Thoracic aorta (tissue), 2 donors: ENCODE data around the gene ART3. TPM values are rescaled to one million over a fixed set of nuclear protein-coding genes. Genes with fewer than 3 reads are reported as not detected.
"Not testable (repeated sequence)": the region's sequence is repeated elsewhere in the genome, so short reads cannot be mapped to it uniquely, and the experiment has no call there.

Experiments used
- ATAC-seq: fragments of 150-250 bp; one replicate; pipeline ENCODE4 v1.8.0; 2017; ENCODE audit warnings: low read depth; ENCODE audit not compliant: insufficient number of reproducible peaks, low FRiP score
- DNase-seq: peaks from one replicate; pipeline ENCODE4 v3.0.0-alpha.2; 2020; ENCODE audit warnings: low spot score
- H3K27ac ChIP-seq, 2 donors: fragments of 200-600 bp; sonication (generic); 1 replicate in 1 of 2; 2 replicates in 1 of 2; pipeline ENCODE4 v1.5.1; 2016; ENCODE audit warnings: mild to moderate bottlenecking in 2 of 2, moderate library complexity in 2 of 2
- H3K27me3 ChIP-seq: fragments of 200-600 bp; sonication (generic); replicated peaks from 2 replicates; pipeline ENCODE4 v1.6.0; 2016; ENCODE audit warnings: mild to moderate bottlenecking; ENCODE audit not compliant: insufficient read depth
- H3K36me3 ChIP-seq: fragments of 200-600 bp; sonication (generic); one replicate; pipeline ENCODE4 v1.5.1; 2016
- H3K4me1 ChIP-seq, 2 donors: fragments of 200-600 bp; sonication (generic); 1 replicate in 1 of 2; 2 replicates in 1 of 2; pipeline versions ENCODE4 v1.5.1 to v1.6.0; 2016; ENCODE audit warnings: low read depth in 2 of 2, mild to moderate bottlenecking in 1 of 2; ENCODE audit not compliant: control insufficient read depth in 1 of 2
- H3K4me3 ChIP-seq: fragments of 200-600 bp; sonication (generic); 2 replicates; pipeline ENCODE4 v1.5.1; 2016; ENCODE audit warnings: mild to moderate bottlenecking
- H3K9me3 ChIP-seq: fragments of 200-600 bp; sonication (generic); 2 replicates; pipeline ENCODE4 v1.5.1; 2016
- total RNA-seq, 2 donors: library from RNA; depleted of rRNA; stranded (reverse); fragments of >200 nt; gene quantifications; one replicate each; pipeline versions ENCODE4 v1.1.0 to v1.2.3, GENCODE V29; 2016
- TF ChIP-seq, protein P1 (sequence below): fragments of 200-600 bp; sonication (generic); IDR thresholded peaks from one replicate; pipeline ENCODE4 v1.5.1; 2019; ENCODE audit warnings: antibody characterized with exemption

The ART3 gene
- total RNA-seq, 2 donors from 2014 or later = not detected

DNA sequence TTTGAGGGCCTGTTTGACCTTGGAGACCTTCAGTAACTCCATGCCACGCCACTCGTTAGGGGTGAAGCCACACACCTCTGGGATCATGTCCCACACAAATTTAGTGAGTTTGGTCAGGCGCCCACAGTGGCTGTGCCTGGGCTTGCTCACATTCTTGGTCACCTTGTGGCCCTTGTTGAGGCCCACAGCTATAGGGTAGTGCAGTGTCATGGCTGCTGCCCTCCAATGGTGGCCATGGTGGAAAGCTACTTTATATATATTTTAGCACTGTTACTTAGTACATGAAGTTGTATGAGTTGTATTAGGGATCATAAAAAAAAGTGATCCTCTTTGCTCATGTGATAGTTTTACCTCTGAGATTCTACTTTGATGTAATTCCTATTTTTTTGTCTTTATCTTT is 37.7 kb upstream of the ART3 start:
- H3K9me3 ChIP-seq = no peaks in the 10 kb centered on the region
- no peak overlapping the region for H3K4me3 ChIP-seq
- H3K27me3 ChIP-seq = no peaks in the 10 kb centered on the region
- H3K4me1 ChIP-seq = no peaks in the 10 kb centered on the region
- ATAC-seq (no peak), DNase-seq (no peak)
- TF ChIP-seq, protein P1, sequence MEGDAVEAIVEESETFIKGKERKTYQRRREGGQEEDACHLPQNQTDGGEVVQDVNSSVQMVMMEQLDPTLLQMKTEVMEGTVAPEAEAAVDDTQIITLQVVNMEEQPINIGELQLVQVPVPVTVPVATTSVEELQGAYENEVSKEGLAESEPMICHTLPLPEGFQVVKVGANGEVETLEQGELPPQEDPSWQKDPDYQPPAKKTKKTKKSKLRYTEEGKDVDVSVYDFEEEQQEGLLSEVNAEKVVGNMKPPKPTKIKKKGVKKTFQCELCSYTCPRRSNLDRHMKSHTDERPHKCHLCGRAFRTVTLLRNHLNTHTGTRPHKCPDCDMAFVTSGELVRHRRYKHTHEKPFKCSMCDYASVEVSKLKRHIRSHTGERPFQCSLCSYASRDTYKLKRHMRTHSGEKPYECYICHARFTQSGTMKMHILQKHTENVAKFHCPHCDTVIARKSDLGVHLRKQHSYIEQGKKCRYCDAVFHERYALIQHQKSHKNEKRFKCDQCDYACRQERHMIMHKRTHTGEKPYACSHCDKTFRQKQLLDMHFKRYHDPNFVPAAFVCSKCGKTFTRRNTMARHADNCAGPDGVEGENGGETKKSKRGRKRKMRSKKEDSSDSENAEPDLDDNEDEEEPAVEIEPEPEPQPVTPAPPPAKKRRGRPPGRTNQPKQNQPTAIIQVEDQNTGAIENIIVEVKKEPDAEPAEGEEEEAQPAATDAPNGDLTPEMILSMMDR = no peak
- H3K27ac ChIP-seq = no peak overlapping the region
- H3K36me3 ChIP-seq = no peaks in the 10 kb centered on the region

DNA sequence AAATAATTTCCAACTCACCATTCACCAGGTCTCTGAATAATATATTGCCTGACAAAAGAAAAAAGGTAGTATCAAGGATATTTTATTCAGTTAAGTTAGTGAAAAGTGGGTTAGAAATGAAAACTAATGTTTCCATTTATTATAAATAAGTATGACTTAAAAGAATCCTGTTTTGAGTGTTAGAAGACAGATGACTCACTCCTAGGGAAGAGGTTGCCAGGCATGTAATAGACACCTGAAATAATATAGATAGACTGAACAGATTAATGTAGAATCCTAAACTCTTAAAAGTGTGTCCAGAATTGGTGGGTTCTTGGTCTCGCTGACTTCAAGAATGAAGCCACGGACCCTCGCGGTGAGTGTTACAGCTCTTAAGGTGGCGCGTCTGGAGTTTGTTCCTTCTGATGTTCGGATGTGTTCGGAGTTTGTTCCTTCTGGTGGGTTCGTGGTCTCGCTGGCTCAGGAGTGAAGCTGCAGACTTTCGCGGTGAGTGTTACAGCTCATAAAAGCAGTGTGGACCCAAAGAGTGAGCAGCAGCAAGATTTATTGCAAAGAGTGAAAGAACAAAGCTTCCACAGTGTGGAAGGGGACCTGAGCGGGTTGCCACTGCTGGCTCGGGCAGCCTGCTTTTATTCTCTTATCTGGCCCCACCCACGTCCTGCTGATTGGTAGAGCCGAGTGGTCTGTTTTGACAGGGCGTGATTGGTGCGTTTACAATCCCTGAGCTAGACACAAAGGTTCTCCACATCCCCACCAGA is 32.1 kb upstream of the ART3 start:
- H3K27me3 ChIP-seq, H3K9me3 ChIP-seq, H3K4me3 ChIP-seq, ATAC-seq, H3K4me1 ChIP-seq, H3K27ac ChIP-seq, H3K36me3 ChIP-seq, DNase-seq: not testable (repeated sequence)

DNA sequence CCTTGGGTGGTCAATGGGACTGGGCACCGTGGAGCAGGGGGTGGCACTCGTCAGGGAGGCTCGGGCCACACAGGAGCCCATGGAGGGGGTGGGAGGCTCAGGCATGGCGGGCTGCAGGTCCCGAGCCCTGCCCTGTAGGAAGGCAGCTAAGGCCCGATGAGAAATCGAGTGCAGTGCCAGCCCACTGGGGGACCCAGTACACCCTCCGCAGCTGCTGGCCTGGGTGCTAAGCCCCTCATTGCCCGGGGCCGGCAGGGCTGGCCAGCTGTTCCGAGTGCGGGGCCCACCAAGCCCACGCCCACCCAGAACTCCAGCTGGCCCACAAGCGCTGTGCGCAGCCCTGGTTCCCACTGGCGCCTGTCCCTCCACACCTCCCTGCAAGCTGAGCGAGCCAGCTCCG is 31.2 kb upstream of the ART3 start:
- DNase-seq, H3K36me3 ChIP-seq, H3K4me1 ChIP-seq, ATAC-seq, H3K27ac ChIP-seq, H3K27me3 ChIP-seq, H3K9me3 ChIP-seq, H3K4me3 ChIP-seq: not testable (repeated sequence)

DNA sequence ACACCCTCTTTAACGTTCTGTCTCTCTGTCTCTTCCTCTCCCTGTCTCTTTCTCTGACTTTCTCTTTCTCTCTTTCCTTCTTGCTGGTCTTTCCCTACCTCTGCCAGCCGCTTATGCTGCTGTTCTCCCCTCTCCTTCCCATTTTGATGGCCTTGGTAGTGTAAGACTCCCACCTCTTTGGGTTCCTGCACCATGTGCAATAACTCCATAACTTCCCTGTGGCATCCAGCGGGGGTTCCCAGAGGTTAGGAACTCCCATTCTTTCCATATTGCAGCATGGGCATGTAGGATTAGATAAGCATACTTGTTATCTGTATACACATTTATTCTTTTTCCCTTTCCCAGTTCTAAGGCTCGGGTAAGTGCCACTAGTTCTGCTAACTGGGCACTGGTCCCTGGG is 29.8 kb upstream of the ART3 start:
- not testable (repeated sequence) for H3K27me3 ChIP-seq, H3K4me3 ChIP-seq, ATAC-seq

GRCh38 chr4:76049860-76050416 is 24.6 kb upstream of the ART3 start:
- not testable (repeated sequence) for ATAC-seq, H3K27ac ChIP-seq, H3K36me3 ChIP-seq, DNase-seq, H3K4me3 ChIP-seq, H3K9me3 ChIP-seq, H3K27me3 ChIP-seq, H3K4me1 ChIP-seq

More for the DNA sequence above, 29.8 kb upstream of the ART3 start:
- not testable (repeated sequence) for H3K36me3 ChIP-seq, H3K4me1 ChIP-seq, H3K9me3 ChIP-seq, H3K27ac ChIP-seq, DNase-seq

DNA sequence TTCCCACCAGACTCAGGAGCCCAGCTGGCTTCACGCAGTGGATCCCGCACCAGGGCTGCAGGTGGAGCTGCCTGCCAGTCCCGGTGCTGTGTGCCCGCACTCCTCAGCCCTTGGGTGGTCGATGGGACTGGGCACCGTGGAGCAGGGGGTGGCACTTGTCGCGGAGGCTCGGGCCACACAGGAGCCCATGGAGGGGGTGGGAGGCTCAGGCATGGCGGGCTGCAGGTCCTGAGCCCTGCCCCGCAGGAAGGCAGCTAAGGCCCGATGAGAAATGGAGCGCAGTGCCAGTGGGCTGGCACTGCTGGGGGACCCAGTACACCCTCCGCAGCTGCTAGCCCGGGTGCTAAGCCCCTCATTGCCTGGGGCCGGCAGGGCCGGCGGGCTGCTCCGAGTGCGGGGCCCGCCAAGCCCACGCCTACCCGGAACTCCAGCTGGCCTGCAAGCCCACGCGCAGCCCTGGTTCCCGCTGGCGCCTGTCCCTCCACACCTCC is 23.9 kb upstream of the ART3 start:
- not testable (repeated sequence) for ATAC-seq, DNase-seq, H3K27ac ChIP-seq, H3K4me1 ChIP-seq, H3K36me3 ChIP-seq, H3K27me3 ChIP-seq, H3K9me3 ChIP-seq, H3K4me3 ChIP-seq

- DNase-seq (no peak), ATAC-seq (no peak)
- Histone ChIP-seq H3K27ac (no peak overlapping the region), H3K27me3 (no peaks in the 10 kb centered on the region), H3K9me3 (no peaks in the 10 kb centered on the region), H3K4me1 (no peaks in the 10 kb centered on the region), H3K4me3 (no peak overlapping the region), H3K36me3 (no peaks in the 10 kb centered on the region)
- TF ChIP-seq, protein P1 = no peak
Observed at GRCh38 chr4:76053730-76054129, 20.8 kb upstream of the ART3 start.
